PC-9 (cell line): ENCODE measurements around the gene UBE2R2.

Experiments
- CTCF ChIP-seq: fragments of 200-600 bp; sonication (generic); conservative IDR thresholded peaks from 2 replicates; pipeline ENCODE4 v1.6.1; 2017; ENCODE audit warnings: mixed run types, antibody characterized with exemption, mild to moderate bottlenecking, moderate library complexity
- EZH2 ChIP-seq: fragments of 200-600 bp; sonication (generic); IDR thresholded peaks from 2 replicates; pipeline ENCODE4 v1.8.0; 2017; ENCODE audit warnings: antibody characterized with exemption, low read depth

- TF ChIP-seq CTCF (no peak), EZH2 (no peak)
Observed at GRCh38 chr9:33776578-33776977, 40.4 kb upstream of the UBE2R2 start.
